ENCODE measurements around the gene TRIB2.
"Not testable (repeated sequence)": the region's sequence is repeated elsewhere in the genome, so short reads cannot be mapped to it uniquely, and the experiment has no call there.

Gene TRIB2

DNA sequence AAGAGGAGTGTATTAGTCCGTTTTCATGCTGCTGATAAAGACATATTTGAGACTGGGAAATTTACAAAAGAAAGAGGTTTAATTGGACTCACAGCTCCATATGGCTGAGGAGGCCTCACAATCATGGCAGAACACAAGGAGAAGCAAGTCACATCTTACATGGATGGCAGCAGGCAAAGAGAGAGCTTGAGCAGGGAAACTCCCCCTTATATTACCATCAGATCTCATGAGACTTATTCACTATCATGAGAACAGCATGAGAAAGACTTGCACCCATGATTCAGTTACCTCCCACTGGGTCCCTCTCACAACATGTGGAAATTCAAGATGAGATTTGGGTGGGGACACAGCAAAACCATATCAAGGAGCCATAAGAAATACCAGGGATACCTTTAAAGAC lies 36.6 kb upstream of the TRIB2 start:
- H3K9me3 ChIP-seq (ENCODE audit: control insufficient read depth in 5 of 5, low read length in 5 of 5); H3K27ac ChIP-seq (ENCODE audit: low read depth, low read length); H3K36me3 ChIP-seq (ENCODE audit: control insufficient read depth in 5 of 5, insufficient read depth in 5 of 5, low read length in 5 of 5); H3K9ac ChIP-seq (ENCODE audit: low read length in 5 of 5); H3K27me3 ChIP-seq (ENCODE audit: control insufficient read depth in 5 of 5, insufficient read depth in 4 of 5, low read length in 5 of 5); H3K4me3 ChIP-seq (ENCODE audit: low read depth in 1 of 5, low read length in 5 of 5): not testable (repeated sequence)
- peaks cover 0 to 14% (median 10%) of the 10 kb centered on the region in 5 donors for H3K4me1 ChIP-seq (ENCODE audit: control insufficient read depth in 5 of 5, insufficient read depth in 5 of 5, low read length in 5 of 5)

GRCh38 chr2:12682017-12682416 lies 34.7 kb upstream of the TRIB2 start:
- no peaks in the 10 kb centered on the region for H3K9me3 ChIP-seq (ENCODE audit: control insufficient read depth in 5 of 5, low read length in 5 of 5)
- H3K27ac ChIP-seq (ENCODE audit: low read depth, low read length) = no peak overlapping the region
- no peaks in the 10 kb centered on the region for H3K27me3 ChIP-seq (ENCODE audit: control insufficient read depth in 5 of 5, insufficient read depth in 4 of 5, low read length in 5 of 5)
- H3K4me3 ChIP-seq (ENCODE audit: low read depth in 1 of 5, low read length in 5 of 5) = no peak overlapping the region
- H3K9ac ChIP-seq (ENCODE audit: low read length in 5 of 5) = no peak overlapping the region
- no peaks in the 10 kb centered on the region for H3K36me3 ChIP-seq (ENCODE audit: control insufficient read depth in 5 of 5, insufficient read depth in 5 of 5, low read length in 5 of 5)
- peaks cover 0 to 17% (median 11%) of the 10 kb centered on the region in 5 donors for H3K4me1 ChIP-seq (ENCODE audit: control insufficient read depth in 5 of 5, insufficient read depth in 5 of 5, low read length in 5 of 5)

GRCh38 chr2:12683457-12684100 lies 33.2 kb upstream of the TRIB2 start:
- Histone ChIP-seq H3K4me1 (ENCODE audit: control insufficient read depth in 5 of 5, insufficient read depth in 5 of 5, low read length in 5 of 5) (peaks cover 0 to 21% (median 15%) of the 10 kb centered on the region in 5 donors), H3K4me3 (ENCODE audit: low read depth in 1 of 5, low read length in 5 of 5) (no peak overlapping the region), H3K36me3 (ENCODE audit: control insufficient read depth in 5 of 5, insufficient read depth in 5 of 5, low read length in 5 of 5) (no peaks in the 10 kb centered on the region), H3K27me3 (ENCODE audit: control insufficient read depth in 5 of 5, insufficient read depth in 4 of 5, low read length in 5 of 5) (no peaks in the 10 kb centered on the region), H3K9ac (ENCODE audit: low read length in 5 of 5) (no peak overlapping the region), H3K9me3 (ENCODE audit: control insufficient read depth in 5 of 5, low read length in 5 of 5) (no peaks in the 10 kb centered on the region), H3K27ac (ENCODE audit: low read depth, low read length) (no peak overlapping the region)

GRCh38 chr2:12684471-12684936 lies 32.2 kb upstream of the TRIB2 start:
- no peaks in the 10 kb centered on the region for H3K36me3 ChIP-seq (ENCODE audit: control insufficient read depth in 5 of 5, insufficient read depth in 5 of 5, low read length in 5 of 5)
- H3K9me3 ChIP-seq (ENCODE audit: control insufficient read depth in 5 of 5, low read length in 5 of 5) = no peaks in the 10 kb centered on the region
- no peak overlapping the region for H3K9ac ChIP-seq (ENCODE audit: low read length in 5 of 5)
- H3K4me3 ChIP-seq (ENCODE audit: low read depth in 1 of 5, low read length in 5 of 5) = no peak overlapping the region
- peaks cover 0 to 21% (median 15%) of the 10 kb centered on the region in 5 donors for H3K4me1 ChIP-seq (ENCODE audit: control insufficient read depth in 5 of 5, insufficient read depth in 5 of 5, low read length in 5 of 5)
- no peaks in the 10 kb centered on the region for H3K27me3 ChIP-seq (ENCODE audit: control insufficient read depth in 5 of 5, insufficient read depth in 4 of 5, low read length in 5 of 5)
- no peak overlapping the region for H3K27ac ChIP-seq (ENCODE audit: low read depth, low read length)

- Histone ChIP-seq H3K9ac (ENCODE audit: low read length in 5 of 5) (no peak overlapping the region), H3K36me3 (ENCODE audit: control insufficient read depth in 5 of 5, insufficient read depth in 5 of 5, low read length in 5 of 5) (no peaks in the 10 kb centered on the region), H3K27ac (ENCODE audit: low read depth, low read length) (no peak overlapping the region), H3K27me3 (ENCODE audit: control insufficient read depth in 5 of 5, insufficient read depth in 4 of 5, low read length in 5 of 5) (no peaks in the 10 kb centered on the region), H3K4me1 (ENCODE audit: control insufficient read depth in 5 of 5, insufficient read depth in 5 of 5, low read length in 5 of 5) (peaks cover 0 to 21% (median 15%) of the 10 kb centered on the region in 5 donors), H3K4me3 (ENCODE audit: low read depth in 1 of 5, low read length in 5 of 5) (no peak overlapping the region), H3K9me3 (ENCODE audit: control insufficient read depth in 5 of 5, low read length in 5 of 5) (peaks cover 0 to 2% (median 0%) of the 10 kb centered on the region in 5 donors)
These were observed 31.6 kb upstream of the TRIB2 start for GRCh38 chr2:12685145-12685544.

GRCh38 chr2:12685956-12686355 lies 30.8 kb upstream of the TRIB2 start:
- H3K4me3 ChIP-seq (ENCODE audit: low read depth in 1 of 5, low read length in 5 of 5) = no peak overlapping the region
- H3K9me3 ChIP-seq (ENCODE audit: control insufficient read depth in 5 of 5, low read length in 5 of 5) = peaks cover 0 to 2% (median 0%) of the 10 kb centered on the region in 5 donors
- H3K27ac ChIP-seq (ENCODE audit: low read depth, low read length) = no peak overlapping the region
- no peaks in the 10 kb centered on the region for H3K36me3 ChIP-seq (ENCODE audit: control insufficient read depth in 5 of 5, insufficient read depth in 5 of 5, low read length in 5 of 5)
- no peaks in the 10 kb centered on the region for H3K27me3 ChIP-seq (ENCODE audit: control insufficient read depth in 5 of 5, insufficient read depth in 4 of 5, low read length in 5 of 5)
- no peak overlapping the region for H3K9ac ChIP-seq (ENCODE audit: low read length in 5 of 5)
- H3K4me1 ChIP-seq (ENCODE audit: control insufficient read depth in 5 of 5, insufficient read depth in 5 of 5, low read length in 5 of 5) = peaks cover 0 to 21% (median 15%) of the 10 kb centered on the region in 5 donors

GRCh38 chr2:12686708-12687283 lies 29.9 kb upstream of the TRIB2 start:
- H3K27me3 ChIP-seq (ENCODE audit: control insufficient read depth in 5 of 5, insufficient read depth in 4 of 5, low read length in 5 of 5) = no peaks in the 10 kb centered on the region
- H3K4me3 ChIP-seq (ENCODE audit: low read depth in 1 of 5, low read length in 5 of 5) = no peak overlapping the region
- peaks cover 0 to 5% (median under 1%) of the 10 kb centered on the region in 5 donors for H3K9me3 ChIP-seq (ENCODE audit: control insufficient read depth in 5 of 5, low read length in 5 of 5)
- no peaks in the 10 kb centered on the region for H3K36me3 ChIP-seq (ENCODE audit: control insufficient read depth in 5 of 5, insufficient read depth in 5 of 5, low read length in 5 of 5)
- H3K27ac ChIP-seq (ENCODE audit: low read depth, low read length) = no peak overlapping the region
- no peak overlapping the region for H3K9ac ChIP-seq (ENCODE audit: low read length in 5 of 5)
- H3K4me1 ChIP-seq (ENCODE audit: control insufficient read depth in 5 of 5, insufficient read depth in 5 of 5, low read length in 5 of 5) = peaks cover 0 to 21% (median 15%) of the 10 kb centered on the region in 5 donors

GRCh38 chr2:12688091-12688490 lies 28.6 kb upstream of the TRIB2 start:
- H3K27me3 ChIP-seq (ENCODE audit: control insufficient read depth in 5 of 5, insufficient read depth in 4 of 5, low read length in 5 of 5) = no peaks in the 10 kb centered on the region
- H3K9ac ChIP-seq (ENCODE audit: low read length in 5 of 5) = no peak overlapping the region
- H3K9me3 ChIP-seq (ENCODE audit: control insufficient read depth in 5 of 5, low read length in 5 of 5) = peaks cover 3 to 9% (median 6%) of the 10 kb centered on the region in 5 donors
- H3K36me3 ChIP-seq (ENCODE audit: control insufficient read depth in 5 of 5, insufficient read depth in 5 of 5, low read length in 5 of 5) = no peaks in the 10 kb centered on the region
- H3K4me3 ChIP-seq (ENCODE audit: low read depth in 1 of 5, low read length in 5 of 5) = no peak overlapping the region
- peaks cover 0 to 21% (median 14%) of the 10 kb centered on the region in 5 donors for H3K4me1 ChIP-seq (ENCODE audit: control insufficient read depth in 5 of 5, insufficient read depth in 5 of 5, low read length in 5 of 5)
- H3K27ac ChIP-seq (ENCODE audit: low read depth, low read length) = no peak overlapping the region

GRCh38 chr2:12688893-12689292 lies 27.8 kb upstream of the TRIB2 start:
- Histone ChIP-seq H3K4me1 (ENCODE audit: control insufficient read depth in 5 of 5, insufficient read depth in 5 of 5, low read length in 5 of 5) (peaks cover 0 to 20% (median 14%) of the 10 kb centered on the region in 5 donors), H3K27ac (ENCODE audit: low read depth, low read length) (no peak overlapping the region), H3K9me3 (ENCODE audit: control insufficient read depth in 5 of 5, low read length in 5 of 5) (peaks cover 3 to 9% (median 6%) of the 10 kb centered on the region in 5 donors), H3K27me3 (ENCODE audit: control insufficient read depth in 5 of 5, insufficient read depth in 4 of 5, low read length in 5 of 5) (no peaks in the 10 kb centered on the region), H3K4me3 (ENCODE audit: low read depth in 1 of 5, low read length in 5 of 5) (no peak overlapping the region), H3K9ac (ENCODE audit: low read length in 5 of 5) (no peak overlapping the region), H3K36me3 (ENCODE audit: control insufficient read depth in 5 of 5, insufficient read depth in 5 of 5, low read length in 5 of 5) (no peaks in the 10 kb centered on the region)

DNA sequence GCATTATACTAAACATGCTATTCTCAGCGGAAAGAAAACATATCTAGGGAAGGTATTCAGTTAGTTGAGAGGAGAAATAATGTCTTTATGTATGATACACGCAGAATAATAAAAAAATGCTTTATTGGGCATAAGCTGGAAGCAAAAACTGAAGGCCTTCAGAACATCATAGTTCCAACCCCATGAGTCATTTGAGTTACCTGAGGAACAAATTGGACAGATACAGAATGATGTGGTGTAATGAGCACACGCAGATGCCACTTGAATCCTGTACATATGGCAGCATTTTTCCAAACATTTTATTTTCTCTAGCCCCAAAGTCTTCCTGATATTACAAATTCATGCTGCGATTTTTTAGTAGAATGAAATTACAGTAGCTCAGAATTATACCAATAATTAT lies 23.2 kb upstream of the TRIB2 start:
- Histone ChIP-seq H3K9me3 (ENCODE audit: control insufficient read depth in 5 of 5, low read length in 5 of 5) (peaks cover 3 to 9% (median 6%) of the 10 kb centered on the region in 5 donors), H3K27ac (ENCODE audit: low read depth, low read length) (no peak overlapping the region), H3K9ac (ENCODE audit: low read length in 5 of 5) (no peak overlapping the region), H3K4me3 (ENCODE audit: low read depth in 1 of 5, low read length in 5 of 5) (no peak overlapping the region), H3K27me3 (ENCODE audit: control insufficient read depth in 5 of 5, insufficient read depth in 4 of 5, low read length in 5 of 5) (no peaks in the 10 kb centered on the region), H3K4me1 (ENCODE audit: control insufficient read depth in 5 of 5, insufficient read depth in 5 of 5, low read length in 5 of 5) (no peaks in the 10 kb centered on the region), H3K36me3 (ENCODE audit: control insufficient read depth in 5 of 5, insufficient read depth in 5 of 5, low read length in 5 of 5) (no peaks in the 10 kb centered on the region)
